ENCODE results near the gene ANO6.

GRCh38 chr12:45298721-45299692 lies 83.1 kb downstream of the ANO6 start:
- TF ChIP-seq, protein P1, sequence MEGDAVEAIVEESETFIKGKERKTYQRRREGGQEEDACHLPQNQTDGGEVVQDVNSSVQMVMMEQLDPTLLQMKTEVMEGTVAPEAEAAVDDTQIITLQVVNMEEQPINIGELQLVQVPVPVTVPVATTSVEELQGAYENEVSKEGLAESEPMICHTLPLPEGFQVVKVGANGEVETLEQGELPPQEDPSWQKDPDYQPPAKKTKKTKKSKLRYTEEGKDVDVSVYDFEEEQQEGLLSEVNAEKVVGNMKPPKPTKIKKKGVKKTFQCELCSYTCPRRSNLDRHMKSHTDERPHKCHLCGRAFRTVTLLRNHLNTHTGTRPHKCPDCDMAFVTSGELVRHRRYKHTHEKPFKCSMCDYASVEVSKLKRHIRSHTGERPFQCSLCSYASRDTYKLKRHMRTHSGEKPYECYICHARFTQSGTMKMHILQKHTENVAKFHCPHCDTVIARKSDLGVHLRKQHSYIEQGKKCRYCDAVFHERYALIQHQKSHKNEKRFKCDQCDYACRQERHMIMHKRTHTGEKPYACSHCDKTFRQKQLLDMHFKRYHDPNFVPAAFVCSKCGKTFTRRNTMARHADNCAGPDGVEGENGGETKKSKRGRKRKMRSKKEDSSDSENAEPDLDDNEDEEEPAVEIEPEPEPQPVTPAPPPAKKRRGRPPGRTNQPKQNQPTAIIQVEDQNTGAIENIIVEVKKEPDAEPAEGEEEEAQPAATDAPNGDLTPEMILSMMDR (IDR thresholded peaks at IDR 0.05) = no peak
- TF ChIP-seq POLR2A (IDR thresholded peaks at IDR 0.05) (no peak), EP300 (IDR thresholded peaks at IDR 0.05) (no peak)
